Prostate gland (tissue), 2 donors: Measurements from ENCODE around the gene ABCA9. TPM values are rescaled to one million over a fixed set of nuclear protein-coding genes. Genes with fewer than 3 reads are reported as not detected.

Experiments
- DNase-seq: peaks from one replicate; pipeline ENCODE4 v3.0.0-alpha.2; 2019; ENCODE audit warnings: low spot score
- H3K27ac ChIP-seq, 2 donors: fragments of 200-600 bp; sonication (generic); 2 replicates each; pipeline ENCODE4 v1.5.1; 2017 to 2019
- H3K27me3 ChIP-seq: fragments of 200-600 bp; sonication (generic); replicated peaks from 2 replicates; pipeline ENCODE4 v1.5.1; 2019; ENCODE audit not compliant: insufficient read depth
- H3K36me3 ChIP-seq, 2 donors: fragments of 200-600 bp; sonication (generic); 1 replicate in 1 of 2; 2 replicates in 1 of 2; pipeline versions ENCODE4 v1.5.1 to v1.8.1; 2017 to 2019
- H3K4me1 ChIP-seq: fragments of 200-600 bp; sonication (generic); replicated peaks from 2 replicates; pipeline ENCODE4 v1.5.1; 2019
- H3K4me3 ChIP-seq, 2 donors: fragments of 200-600 bp; sonication (generic); 2 replicates each; pipeline ENCODE4 v1.5.1; 2017 to 2019
- H3K9me3 ChIP-seq: fragments of 200-600 bp; sonication (generic); 2 replicates; pipeline ENCODE4 v1.5.1; 2017
- POLR2A ChIP-seq: fragments of 450-650 bp; IDR thresholded peaks from one replicate; pipeline ENCODE4 v1.6.1; 2016; ENCODE audit warnings: antibody characterized with exemption, mild to moderate bottlenecking
- POLR2AphosphoS5 ChIP-seq: sonication (generic); formaldehyde crosslinking; IDR thresholded peaks from one replicate; pipeline ENCODE4 v1.6.1; 2017; ENCODE audit warnings: antibody characterized with exemption
- WGBS: methylation state at CpG from one replicate; pipeline ENCODE4 v1.1.5; 2018; 5-methylcytosine and 5-hydroxymethylcytosine counted together
- intact Hi-C: fragments of 100-400 bp; cut with DNase I; formaldehyde crosslinking; loops from one replicate; pipeline ENCODE4 v1.14.2; 2022
- total RNA-seq, 2 donors: library from RNA; depleted of rRNA; stranded (reverse); fragments of >200 nt; gene quantifications; one replicate each; pipeline ENCODE4 v1.1.0, GENCODE V29; 2016
- TF ChIP-seq, protein P1 (sequence below), 4 experiments: fragments of 200-600 bp in 2 of 4; fragments of 450-650 bp in 2 of 4; sonication (generic) in 2 of 4; IDR thresholded peaks; 1 replicate in 3 of 4; 2 replicates in 1 of 4; pipeline ENCODE4 v1.5.1; 2016 to 2019; ENCODE audit warnings: antibody characterized with exemption in 4 of 4, mild to moderate bottlenecking in 2 of 4, moderate library complexity in 2 of 4

Gene ABCA9
- total RNA-seq, 2 donors from 2014 or later = 0.41 to 5.6 TPM

- 80% methylated on average over 1 of the region's 1 CpG for WGBS
- H3K27ac ChIP-seq = no peak overlapping the region
- H3K9me3 ChIP-seq = no peaks in the 10 kb centered on the region
- TF ChIP-seq, protein P1, sequence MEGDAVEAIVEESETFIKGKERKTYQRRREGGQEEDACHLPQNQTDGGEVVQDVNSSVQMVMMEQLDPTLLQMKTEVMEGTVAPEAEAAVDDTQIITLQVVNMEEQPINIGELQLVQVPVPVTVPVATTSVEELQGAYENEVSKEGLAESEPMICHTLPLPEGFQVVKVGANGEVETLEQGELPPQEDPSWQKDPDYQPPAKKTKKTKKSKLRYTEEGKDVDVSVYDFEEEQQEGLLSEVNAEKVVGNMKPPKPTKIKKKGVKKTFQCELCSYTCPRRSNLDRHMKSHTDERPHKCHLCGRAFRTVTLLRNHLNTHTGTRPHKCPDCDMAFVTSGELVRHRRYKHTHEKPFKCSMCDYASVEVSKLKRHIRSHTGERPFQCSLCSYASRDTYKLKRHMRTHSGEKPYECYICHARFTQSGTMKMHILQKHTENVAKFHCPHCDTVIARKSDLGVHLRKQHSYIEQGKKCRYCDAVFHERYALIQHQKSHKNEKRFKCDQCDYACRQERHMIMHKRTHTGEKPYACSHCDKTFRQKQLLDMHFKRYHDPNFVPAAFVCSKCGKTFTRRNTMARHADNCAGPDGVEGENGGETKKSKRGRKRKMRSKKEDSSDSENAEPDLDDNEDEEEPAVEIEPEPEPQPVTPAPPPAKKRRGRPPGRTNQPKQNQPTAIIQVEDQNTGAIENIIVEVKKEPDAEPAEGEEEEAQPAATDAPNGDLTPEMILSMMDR (IDR thresholded peaks at IDR 0.05) = no peak
- TF ChIP-seq POLR2A (no peak), POLR2AphosphoS5 (no peak)
- DNase-seq = no peak
- intact Hi-C loops = no loop called here
- H3K27me3 ChIP-seq = no peaks in the 10 kb centered on the region
- no peaks in the 10 kb centered on the region for H3K4me1 ChIP-seq
- H3K4me3 ChIP-seq = no peak overlapping the region
- no peaks in the 10 kb centered on the region for H3K36me3 ChIP-seq
These were observed 3.7 kb upstream of the ABCA9 start for GRCh38 chr17:69064476-69064875.

GRCh38 chr17:69064001-69064400, 3.3 kb upstream of the ABCA9 start:
- Histone ChIP-seq H3K27me3 (no peaks in the 10 kb centered on the region), H3K27ac (no peak overlapping the region), H3K9me3 (no peaks in the 10 kb centered on the region), H3K4me1 (no peaks in the 10 kb centered on the region), H3K36me3 (no peaks in the 10 kb centered on the region), H3K4me3 (no peak overlapping the region)
- intact Hi-C loops = no loop called here
- DNase-seq = no peak
- no peak for TF ChIP-seq POLR2A
- no peak for TF ChIP-seq POLR2AphosphoS5
- TF ChIP-seq, protein P1 (IDR thresholded peaks at IDR 0.05) = no peak
- WGBS = 78% methylated on average over 2 of the region's 2 CpGs

DNA sequence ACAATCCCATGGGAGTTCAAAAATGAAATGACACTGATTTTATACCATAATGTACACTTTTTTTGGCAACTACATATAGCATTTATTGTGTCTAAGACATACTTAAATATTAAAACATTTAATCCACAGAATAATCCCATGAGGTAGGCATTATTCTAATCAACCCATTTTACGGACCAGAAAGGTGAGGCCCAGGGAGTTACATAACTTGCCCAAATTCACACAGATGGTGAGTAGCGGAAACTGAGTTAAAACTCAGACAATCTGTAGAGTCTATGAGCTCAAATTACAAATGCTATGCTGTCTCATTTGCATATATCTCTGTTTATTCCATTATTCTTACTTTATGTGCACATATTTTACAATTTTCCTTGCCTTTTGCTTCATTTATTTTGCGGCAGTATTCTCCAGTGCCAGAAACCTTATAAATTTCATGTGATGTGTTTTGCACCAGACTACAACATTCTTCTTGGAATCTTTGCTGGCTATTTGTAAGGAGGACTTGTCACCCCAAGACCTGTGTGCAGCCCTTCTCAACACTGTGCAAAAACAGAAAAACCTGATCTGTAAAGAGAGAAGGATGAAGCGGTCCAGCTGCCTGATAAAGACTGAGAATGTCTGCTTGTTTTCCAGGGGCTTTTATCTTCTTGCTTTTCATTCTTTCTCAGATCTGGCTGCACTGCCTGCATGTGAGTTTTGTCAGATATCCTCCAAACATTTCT, 2.3 kb upstream of the ABCA9 start:
- H3K9me3 ChIP-seq = no peaks in the 10 kb centered on the region
- 67% methylated on average over 4 of the region's 4 CpGs for WGBS
- no peak for DNase-seq
- H3K27me3 ChIP-seq = no peaks in the 10 kb centered on the region
- no peaks in the 10 kb centered on the region for H3K4me1 ChIP-seq
- TF ChIP-seq POLR2AphosphoS5 (no peak), POLR2A (no peak)
- TF ChIP-seq, protein P1 (IDR thresholded peaks at IDR 0.05) = no peak
- no peak overlapping the region for H3K27ac ChIP-seq
- intact Hi-C loops = no loop called here
- no peaks in the 10 kb centered on the region for H3K36me3 ChIP-seq
- no peak overlapping the region for H3K4me3 ChIP-seq

GRCh38 chr17:69061721-69062556, 1.2 kb upstream of the ABCA9 start:
- intact Hi-C loops = no loop called here
- Histone ChIP-seq H3K27ac (no peak overlapping the region), H3K4me1 (no peaks in the 10 kb centered on the region), H3K36me3 (no peaks in the 10 kb centered on the region), H3K9me3 (no peaks in the 10 kb centered on the region), H3K4me3 (no peak overlapping the region), H3K27me3 (no peaks in the 10 kb centered on the region)
- DNase-seq = no peak
- 90% methylated on average over 4 of the region's 4 CpGs for WGBS
- TF ChIP-seq, protein P1 (IDR thresholded peaks at IDR 0.05) = no peak
- TF ChIP-seq POLR2AphosphoS5 = no peak
- TF ChIP-seq POLR2A = no peak
